Measurements from ENCODE around the gene AMD1. TPM values are rescaled to one million over a fixed set of nuclear protein-coding genes. Genes with fewer than 3 reads are reported as not detected.

AMD1 gene
- total RNA-seq, 1 experiment from 2014 or later: 87.6 TPM

GRCh38 chr6:110882824-110883554, 8.4 kb downstream of the AMD1 start:
- CTCF ChIA-PET: no interaction called here
- TF ChIP-seq EZH2 (IDR thresholded peaks at IDR 0.05; ENCODE audit: borderline replicate concordance, low read depth, low read length, poor library complexity, severe bottlenecking): no peak
- no peak for TF ChIP-seq CTCF (conservative IDR thresholded peaks at IDR 0.05; ENCODE audit: low read depth, low read length)
- no peaks in the 10 kb centered on the region for H3K27me3 ChIP-seq (replicated peaks; ENCODE audit: insufficient read depth, low read depth, low read length, poor library complexity)
- BruUV-seq (replicated peaks): no TSS peak
- H3K9me3 ChIP-seq (ENCODE audit: low read depth, low read length, poor library complexity, severe bottlenecking): no peaks in the 10 kb centered on the region
- H3K27ac ChIP-seq (ENCODE audit: low read depth, low read length, poor library complexity, severe bottlenecking): peak overlapping the region; percentile 2
- H3K4me3 ChIP-seq (ENCODE audit: low read depth, low read length, poor library complexity, severe bottlenecking): no peak overlapping the region
- no peaks in the 10 kb centered on the region for H3K36me3 ChIP-seq (ENCODE audit: insufficient read depth, low read length, poor library complexity, severe bottlenecking)
- H3K4me1 ChIP-seq (ENCODE audit: insufficient read depth, low read length, poor library complexity, severe bottlenecking): peaks cover 50% of the 10 kb centered on the region
- intact Hi-C loops (cut with micrococcal nuclease; ENCODE audit: unreplicated experiment): no loop called here
- no peak for DNase-seq (ENCODE audit: low spot score)
- POLR2A ChIA-PET (ENCODE audit: low non-redundant PET): no interaction called here

GRCh38 chr6:110884321-110884720, 9.7 kb downstream of the AMD1 start:
- Histone ChIP-seq H3K9me3 (ENCODE audit: low read depth, low read length, poor library complexity, severe bottlenecking) (no peaks in the 10 kb centered on the region), H3K4me1 (ENCODE audit: insufficient read depth, low read length, poor library complexity, severe bottlenecking) (peaks cover 37% of the 10 kb centered on the region), H3K27ac (ENCODE audit: low read depth, low read length, poor library complexity, severe bottlenecking) (no peak overlapping the region), H3K27me3 (replicated peaks; ENCODE audit: insufficient read depth, low read depth, low read length, poor library complexity) (no peaks in the 10 kb centered on the region), H3K36me3 (ENCODE audit: insufficient read depth, low read length, poor library complexity, severe bottlenecking) (peaks cover 7% of the 10 kb centered on the region), H3K4me3 (ENCODE audit: low read depth, low read length, poor library complexity, severe bottlenecking) (no peak overlapping the region)
- no TSS peak for BruUV-seq (replicated peaks)
- DNase-seq (ENCODE audit: low spot score): no peak
- POLR2A ChIA-PET (ENCODE audit: low non-redundant PET): interaction anchor here (1.7 kb wide), 1 partner anchor 10 kb away, joined by 11 read pairs; the partner anchor contains the start of gene AMD1
- no peak for TF ChIP-seq CTCF (conservative IDR thresholded peaks at IDR 0.05; ENCODE audit: low read depth, low read length)
- no peak for TF ChIP-seq EZH2 (IDR thresholded peaks at IDR 0.05; ENCODE audit: borderline replicate concordance, low read depth, low read length, poor library complexity, severe bottlenecking)
- CTCF ChIA-PET: no interaction called here
- intact Hi-C loops (cut with micrococcal nuclease; ENCODE audit: unreplicated experiment): no loop called here

- Histone ChIP-seq H3K9me3 (ENCODE audit: low read depth, low read length, poor library complexity, severe bottlenecking) (no peaks in the 10 kb centered on the region), H3K4me3 (ENCODE audit: low read depth, low read length, poor library complexity, severe bottlenecking) (no peak overlapping the region), H3K27me3 (replicated peaks; ENCODE audit: insufficient read depth, low read depth, low read length, poor library complexity) (no peaks in the 10 kb centered on the region), H3K27ac (ENCODE audit: low read depth, low read length, poor library complexity, severe bottlenecking) (no peak overlapping the region), H3K36me3 (ENCODE audit: insufficient read depth, low read length, poor library complexity, severe bottlenecking) (peaks cover 16% of the 10 kb centered on the region), H3K4me1 (ENCODE audit: insufficient read depth, low read length, poor library complexity, severe bottlenecking) (peaks cover 27% of the 10 kb centered on the region)
- TF ChIP-seq CTCF (conservative IDR thresholded peaks at IDR 0.05; ENCODE audit: low read depth, low read length): no peak
- no peak for TF ChIP-seq EZH2 (IDR thresholded peaks at IDR 0.05; ENCODE audit: borderline replicate concordance, low read depth, low read length, poor library complexity, severe bottlenecking)
- intact Hi-C loops (cut with micrococcal nuclease; ENCODE audit: unreplicated experiment): no loop called here
- BruUV-seq (replicated peaks): no TSS peak
- DNase-seq (ENCODE audit: low spot score): no peak
- ChIA-PET POLR2A (ENCODE audit: low non-redundant PET) (interaction anchor here (1.7 kb wide), 1 partner anchor 11 kb away, joined by 11 read pairs; the partner anchor contains the start of gene AMD1), CTCF (no interaction called here)
Measured at GRCh38 chr6:110885526-110885925, 10.9 kb downstream of the AMD1 start.
